ENCODE measurements around the gene TAPBPL.

TAPBPL gene

GRCh38 chr12:6469609-6470374 lies 17.9 kb downstream of the TAPBPL start:
- peak; percentile 5 for ATAC-seq
- no peak for TF ChIP-seq PATZ1 (CRISPR knock-in tag; IDR thresholded peaks at IDR 0.05; ENCODE audit: borderline replicate concordance)
- TF ChIP-seq ZNF565 (CRISPR knock-in tag; conservative IDR thresholded peaks at IDR 0.05; ENCODE audit: low read depth) = no peak
- TF ChIP-seq CSDC2 (CRISPR knock-in tag; IDR thresholded peaks at IDR 0.05) = no peak
- TF ChIP-seq TSHZ2 (CRISPR knock-in tag; IDR thresholded peaks at IDR 0.05) = no peak
- TF ChIP-seq ARNTL (CRISPR knock-in tag; IDR thresholded peaks at IDR 0.05; ENCODE audit: borderline replicate concordance, low read depth) = no peak
- no peak for TF ChIP-seq CSRNP3 (CRISPR knock-in tag; IDR thresholded peaks at IDR 0.05)
- TF ChIP-seq ZNF8 (CRISPR knock-in tag; IDR thresholded peaks at IDR 0.05) = no peak
- no peak for TF ChIP-seq TOX (CRISPR knock-in tag; IDR thresholded peaks at IDR 0.05; ENCODE audit: borderline replicate concordance)
- no peak for TF ChIP-seq RARB (CRISPR knock-in tag; IDR thresholded peaks at IDR 0.05)
- no peak for TF ChIP-seq SNAI2 (CRISPR knock-in tag; IDR thresholded peaks at IDR 0.05)
- TF ChIP-seq OSR1 (CRISPR knock-in tag; IDR thresholded peaks at IDR 0.05) = no peak
- TF ChIP-seq BACH2 (CRISPR knock-in tag; IDR thresholded peaks at IDR 0.05; ENCODE audit: borderline replicate concordance) = no peak
- no peak for TF ChIP-seq ESRRG (CRISPR knock-in tag; IDR thresholded peaks at IDR 0.05)

- TF ChIP-seq CSDC2 (CRISPR knock-in tag; IDR thresholded peaks at IDR 0.05) (no peak), PATZ1 (CRISPR knock-in tag; IDR thresholded peaks at IDR 0.05; ENCODE audit: borderline replicate concordance) (peak; percentile 43; the same call in 1 of the 2 replicates), TOX (CRISPR knock-in tag; IDR thresholded peaks at IDR 0.05; ENCODE audit: borderline replicate concordance) (0 out of 2 replicates have a peak, but pooled peaks have one; percentile 9)
- ATAC-seq = peak; percentile 96
Observed at GRCh38 chr12:6470375-6471163, 18.7 kb downstream of the TAPBPL start, which contains the start of gene VAMP1. TSS of gene VAMP1 (minus strand) at chr12:6470677. CDS start at chr12:6470531, 146 bp downstream.

GRCh38 chr12:6471989-6472360 lies 20.1 kb downstream of the TAPBPL start:
- no peak for ATAC-seq
- TF ChIP-seq CSRNP3 (CRISPR knock-in tag; IDR thresholded peaks at IDR 0.05) = no peak
- TF ChIP-seq POU6F1 (CRISPR knock-in tag; IDR thresholded peaks at IDR 0.05; ENCODE audit: borderline replicate concordance, low read depth) = no peak
- no peak for TF ChIP-seq ZFP30 (CRISPR knock-in tag; IDR thresholded peaks at IDR 0.05)
- TF ChIP-seq TOX (CRISPR knock-in tag; IDR thresholded peaks at IDR 0.05; ENCODE audit: borderline replicate concordance) = no peak
- TF ChIP-seq ZFP3 (CRISPR knock-in tag; IDR thresholded peaks at IDR 0.05) = no peak
- TF ChIP-seq PPARA (CRISPR knock-in tag; IDR thresholded peaks at IDR 0.05; ENCODE audit: borderline replicate concordance) = no peak
- no peak for TF ChIP-seq CREB5 (CRISPR knock-in tag; IDR thresholded peaks at IDR 0.05; ENCODE audit: low read depth)
- no peak for TF ChIP-seq ZC3H10 (CRISPR knock-in tag; IDR thresholded peaks at IDR 0.05)
- no peak for TF ChIP-seq TCF4 (CRISPR knock-in tag; IDR thresholded peaks at IDR 0.05; ENCODE audit: borderline replicate concordance)
- TF ChIP-seq SNAI2 (CRISPR knock-in tag; IDR thresholded peaks at IDR 0.05) = no peak
- TF ChIP-seq OSR1 (CRISPR knock-in tag; IDR thresholded peaks at IDR 0.05) = no peak
- TF ChIP-seq GLIS3 (CRISPR knock-in tag; IDR thresholded peaks at IDR 0.05) = no peak
- no peak for TF ChIP-seq ZNF70 (CRISPR knock-in tag; IDR thresholded peaks at IDR 0.05)
